HCT116 (cell line): Measurements from ENCODE around the gene TMEM51. TPM values are rescaled to one million over a fixed set of nuclear protein-coding genes. Genes with fewer than 3 reads are reported as not detected.

Experiments used
- ATAC-seq: fragments of 200-7000 bp; cut with Tn5 transposase; 2 replicates; pipeline ENCODE4 v1.9.1; 2020; ENCODE audit warnings: mild to moderate bottlenecking, moderate library complexity
- BruUV-seq: library from RNA; stranded (reverse); fragments of 400-500 nt; replicated peaks from 2 replicates; lab custom pipeline; 2021; lab: Mats Ljungman, UMichigan
- CTCF ChIA-PET: fragments of 300-600 bp; sonication (Branson Sonifier 250); formaldehyde crosslinking; loops from one replicate; lab custom pipeline; 2021; ENCODE audit warnings: antibody characterized with exemption; lab: Charles Lee
- POLR2A ChIA-PET: fragments of 300-600, 350-600 bp; sonication (Branson Sonifier 250); formaldehyde crosslinking; loops from one replicate; lab custom pipeline; 2021; ENCODE audit warnings: antibody characterized with exemption; lab: Charles Lee
- RAD21 ChIA-PET, 2 experiments: fragments of 300-600 bp; sonication (Branson Sonifier 250); formaldehyde crosslinking; loops; one replicate each; lab custom pipeline; 2023; ENCODE audit warnings: low total read pairs in 2 of 2; ENCODE audit not compliant: uncharacterized antibody in 2 of 2, unreplicated experiment in 2 of 2, low non-redundant PET in 1 of 2; lab: Charles Lee
- DNase-seq: peaks from one replicate; pipeline ENCODE4 v3.0.0-alpha.2; 2010; ENCODE audit warnings: low read depth, low spot score
- H2AFZ ChIP-seq: fragments of 200-600 bp; shearing (Covaris generic), sonication (generic); 2 replicates; pipeline ENCODE4 v1.6.1; 2017; ENCODE audit warnings: low read depth, mixed run types, mixed read lengths, antibody characterized with exemption, low read length; ENCODE audit not compliant: poor library complexity, severe bottlenecking
- H3K27ac ChIP-seq: 2 replicates; pipeline ENCODE4 v1.5.1; 2012; ENCODE audit warnings: low read depth, low read length
- H3K27me3 ChIP-seq: fragments of 200-600 bp; sonication (generic); 2 replicates; pipeline ENCODE4 v1.6.1; 2016; ENCODE audit warnings: mixed run types, low read length, mixed read lengths; ENCODE audit not compliant: insufficient read depth
- H3K36me3 ChIP-seq, 2 experiments: fragments of 200-500 bp in 1 of 2; fragments of 200-600 bp in 1 of 2; sonication (Bioruptor generic) in 1 of 2; sonication (generic) in 1 of 2; 2 replicates each; pipeline versions ENCODE4 v1.5.1 to v1.6.1; 2014 to 2016; ENCODE audit warnings: low read length in 2 of 2, inconsistent platforms in 1 of 2, mixed read lengths in 1 of 2, mixed run types in 1 of 2; ENCODE audit not compliant: insufficient read depth in 2 of 2, control insufficient read depth in 1 of 2
- H3K4me1 ChIP-seq, 2 experiments: fragments of 200-600 bp in 1 of 2; sonication (generic) in 1 of 2; 2 replicates each; pipeline versions ENCODE4 v1.5.1 to v1.6.1; 2012 to 2017; ENCODE audit warnings: low read length in 2 of 2, inconsistent platforms in 1 of 2, mild to moderate bottlenecking in 1 of 2, mixed read lengths in 1 of 2, mixed run types in 1 of 2, moderate library complexity in 1 of 2; ENCODE audit not compliant: insufficient read depth in 2 of 2, control insufficient read depth in 1 of 2
- H3K4me2 ChIP-seq: fragments of 200-600 bp; sonication (generic); 2 replicates; pipeline ENCODE4 v1.6.1; 2017; ENCODE audit warnings: mixed run types, low read length, mixed read lengths
- H3K4me3 ChIP-seq, 2 experiments: fragments of 200-600 bp in 1 of 2; sonication (generic) in 1 of 2; replicated peaks in 1 of 2; 2 replicates each; pipeline ENCODE4 v1.5.1; 2011 to 2016; ENCODE audit warnings: low read length in 2 of 2, control low read depth in 1 of 2, low read depth in 1 of 2, mild to moderate bottlenecking in 1 of 2, mixed read lengths in 1 of 2, mixed run types in 1 of 2
- H3K79me2 ChIP-seq: fragments of 200-600 bp; sonication (generic); 2 replicates; pipeline ENCODE4 v1.6.1; 2017; ENCODE audit warnings: mild to moderate bottlenecking, mixed run types, low read length, moderate library complexity, mixed read lengths; ENCODE audit not compliant: insufficient read depth
- H3K9ac ChIP-seq: fragments of 200-600 bp; sonication (generic); 2 replicates; pipeline ENCODE4 v1.6.1; 2016; ENCODE audit warnings: low read length, mixed read lengths
- H3K9me2 ChIP-seq: fragments of 200-600 bp; sonication (generic), shearing (Covaris generic); 2 replicates; pipeline ENCODE4 v1.6.1; 2017; ENCODE audit warnings: mixed run types, mild to moderate bottlenecking, moderate library complexity; ENCODE audit not compliant: insufficient read depth
- H3K9me3 ChIP-seq, 2 experiments: fragments of 200-500 bp in 1 of 2; fragments of 200-600 bp in 1 of 2; sonication (Bioruptor generic) in 1 of 2; sonication (generic) in 1 of 2; 2 replicates each; pipeline ENCODE4 v1.6.1; 2014 to 2017; ENCODE audit warnings: low read length in 2 of 2, mixed read lengths in 2 of 2, inconsistent platforms in 1 of 2, low read depth in 1 of 2, mild to moderate bottlenecking in 1 of 2, mixed run types in 1 of 2, moderate library complexity in 1 of 2; ENCODE audit not compliant: control insufficient read depth in 1 of 2, insufficient read depth in 1 of 2
- H4K20me1 ChIP-seq: fragments of 200-600 bp; sonication (generic), shearing (Covaris generic); 2 replicates; pipeline ENCODE4 v1.6.1; 2017; ENCODE audit warnings: mixed run types, mild to moderate bottlenecking, moderate library complexity; ENCODE audit not compliant: insufficient read depth
- ATF3 ChIP-seq: IDR thresholded peaks from 2 replicates; pipeline ENCODE4 v1.6.1; 2012
- CBX3 ChIP-seq: IDR thresholded peaks from 2 replicates; pipeline ENCODE4 v1.6.1; 2012; ENCODE audit warnings: low read depth
- CEBPB ChIP-seq: IDR thresholded peaks from 2 replicates; pipeline ENCODE4 v1.6.1; 2012; ENCODE audit warnings: low read depth
- CTCF ChIP-seq, 3 experiments: fragments of 200-600 bp in 1 of 3; sonication (generic) in 1 of 3; IDR thresholded peaks in 2 of 3; conservative IDR thresholded peaks in 1 of 3; 2 replicates each; pipeline ENCODE4 v1.5.1; 2012 to 2017; ENCODE audit warnings: low read depth in 2 of 3, low read length in 2 of 3, antibody characterized with exemption in 1 of 3, borderline replicate concordance in 1 of 3, control low read depth in 1 of 3, mild to moderate bottlenecking in 1 of 3, mixed read lengths in 1 of 3, mixed run types in 1 of 3, moderate library complexity in 1 of 3; ENCODE audit not compliant: insufficient read depth in 1 of 3
- ELF1 ChIP-seq: IDR thresholded peaks from 2 replicates; pipeline ENCODE4 v1.6.1; 2012; ENCODE audit warnings: low read depth, borderline replicate concordance
- EZH2 ChIP-seq: fragments of 200-600 bp; sonication (generic); IDR thresholded peaks from 2 replicates; pipeline ENCODE4 v1.6.1; 2017; ENCODE audit warnings: antibody characterized with exemption, mixed run types
- EZH2phosphoT487 ChIP-seq: fragments of 200-600 bp; IDR thresholded peaks from 2 replicates; pipeline ENCODE4 v1.6.1; 2018; ENCODE audit warnings: antibody characterized with exemption, borderline replicate concordance
- JUND ChIP-seq: IDR thresholded peaks from 2 replicates; pipeline ENCODE4 v1.6.1; 2012
- MAX ChIP-seq: IDR thresholded peaks from 2 replicates; pipeline ENCODE4 v1.6.1; 2012
- POLR2A ChIP-seq: IDR thresholded peaks from 2 replicates; pipeline ENCODE4 v1.7.0; 2011; ENCODE audit warnings: borderline replicate concordance; ENCODE audit not compliant: insufficient read depth, insufficient read length; ENCODE audit errors: extremely low read depth
- POLR2AphosphoS5 ChIP-seq: IDR thresholded peaks from 2 replicates; pipeline ENCODE4 v1.6.1; 2011; ENCODE audit warnings: mild to moderate bottlenecking, low read depth, low read length, moderate library complexity
- RAD21 ChIP-seq: IDR thresholded peaks from 2 replicates; pipeline ENCODE4 v1.6.1; 2012; ENCODE audit warnings: low read depth, mild to moderate bottlenecking
- REST ChIP-seq: IDR thresholded peaks from 2 replicates; pipeline ENCODE4 v1.6.1; 2012; ENCODE audit warnings: low read depth
- SP1 ChIP-seq: IDR thresholded peaks from 2 replicates; pipeline ENCODE4 v1.6.1; 2012; ENCODE audit warnings: low read depth
- SRF ChIP-seq: IDR thresholded peaks from 2 replicates; pipeline ENCODE4 v1.6.1; 2012; ENCODE audit warnings: low read depth
- TCF7L2 ChIP-seq: IDR thresholded peaks from 2 replicates; pipeline ENCODE4 v1.7.0; 2011; ENCODE audit warnings: borderline replicate concordance, inconsistent platforms; ENCODE audit not compliant: insufficient read depth, insufficient read length; ENCODE audit errors: extremely low read depth
- ZFX ChIP-seq: fragments of 450-650 bp; IDR thresholded peaks from 2 replicates; pipeline ENCODE4 v1.6.1; 2017
- ZNF274 ChIP-seq: fragments of 200-500 bp; sonication (Bioruptor generic); IDR thresholded peaks from 2 replicates; pipeline ENCODE4 v1.6.1; 2014; ENCODE audit warnings: mild to moderate bottlenecking, low read depth, low read length, inconsistent platforms
- intact Hi-C: fragments of 100-400 bp; cut with micrococcal nuclease; formaldehyde crosslinking; loops from 2 replicates; pipeline ENCODE4 v1.10.0; 2022
- total RNA-seq: library from RNA; stranded (reverse); gene quantifications from one replicate; pipeline ENCODE4 v1.2.1, GENCODE V29; 2021; ENCODE audit not compliant: unreplicated experiment

Gene TMEM51
- total RNA-seq, 1 experiment from 2014 or later: 16.6 TPM

- peaks cover 0 to 5% of the 10 kb centered on the region in 2 experiments; a peak in 1 of 4 replicates for H3K36me3 ChIP-seq
- no peaks in the 10 kb centered on the region for H3K79me2 ChIP-seq
- no peaks in the 10 kb centered on the region for H3K9me2 ChIP-seq
- H3K27ac ChIP-seq: no peak overlapping the region
- no peak overlapping the region for H3K9ac ChIP-seq
- no peak for DNase-seq
- intact Hi-C loops: no loop called here
- H3K4me1 ChIP-seq: peaks cover 0 to 27% of the 10 kb centered on the region in 2 experiments; a peak in 2 of 4 replicates
- H2AFZ ChIP-seq: no peak overlapping the region
- ChIA-PET RAD21 (no interaction called here), CTCF (no interaction called here), POLR2A (interaction anchor here (0.5 kb wide), 1 partner anchor 190 kb away, joined by 3 read pairs; no protein-coding TSS in a partner anchor)
- no peaks in the 10 kb centered on the region for H4K20me1 ChIP-seq
- no peaks in the 10 kb centered on the region for H3K9me3 ChIP-seq
- no peak for TF ChIP-seq ATF3
- TF ChIP-seq MAX: no peak
- TF ChIP-seq JUND: no peak
- no peak for TF ChIP-seq POLR2A
- no peak for TF ChIP-seq POLR2AphosphoS5
- TF ChIP-seq ELF1: no peak
- no peak for TF ChIP-seq CTCF (IDR thresholded peaks at IDR 0.05 in 2 of 3, conservative IDR thresholded peaks at IDR 0.05 in 1 of 3; ENCODE audit: borderline replicate concordance in 1 of 3, insufficient read depth in 1 of 3, low read depth in 2 of 3, low read length in 2 of 3)
- TF ChIP-seq CBX3: no peak
- no peak for TF ChIP-seq RAD21
- TF ChIP-seq REST: no peak
- no peak for TF ChIP-seq TCF7L2
- TF ChIP-seq CEBPB: no peak
- no peak for TF ChIP-seq EZH2phosphoT487
- TF ChIP-seq EZH2: no peak
- TF ChIP-seq SRF: no peak
- TF ChIP-seq ZFX: no peak
- TF ChIP-seq SP1: no peak
- TF ChIP-seq ZNF274: no peak
- no peak overlapping the region for H3K4me2 ChIP-seq
- no peaks in the 10 kb centered on the region for H3K27me3 ChIP-seq
- no TSS peak for BruUV-seq
- ATAC-seq: no peak
- no peak overlapping the region for H3K4me3 ChIP-seq
These were observed 71.9 kb downstream of the TMEM51 start for GRCh38 chr1:15225461-15225860.
